Endodermal cell (in vitro differentiated cells): ENCODE results near the gene CD300LG. TPM values are rescaled to one million over a fixed set of nuclear protein-coding genes. Genes with fewer than 3 reads are reported as not detected.

Source experiments
- DNase-seq: peaks from one replicate; pipeline ENCODE4 v3.0.0-alpha.2; 2017
- H3K27ac ChIP-seq: 2 replicates; pipeline ENCODE4 v1.5.1; 2013; ENCODE audit warnings: mild to moderate bottlenecking, low read depth, low read length, moderate library complexity
- H3K27me3 ChIP-seq: 2 replicates; pipeline ENCODE4 v1.6.1; 2013; ENCODE audit warnings: mild to moderate bottlenecking, low read length, moderate library complexity; ENCODE audit not compliant: insufficient read depth, control insufficient read depth, poor library complexity, severe bottlenecking
- H3K36me3 ChIP-seq: 2 replicates; pipeline ENCODE4 v1.7.0; 2013; ENCODE audit warnings: mild to moderate bottlenecking, low read length, moderate library complexity; ENCODE audit not compliant: control insufficient read depth, insufficient read depth
- H3K4me1 ChIP-seq: one replicate; pipeline ENCODE4 v1.7.0; 2013; ENCODE audit warnings: low read length; ENCODE audit not compliant: control insufficient read depth, insufficient read depth
- H3K4me3 ChIP-seq: 2 replicates; pipeline ENCODE4 v1.5.1; 2013; ENCODE audit warnings: mild to moderate bottlenecking, low read length, moderate library complexity
- H3K9ac ChIP-seq: 2 replicates; pipeline ENCODE4 v1.6.1; 2013; ENCODE audit warnings: mild to moderate bottlenecking, low read length, moderate library complexity; ENCODE audit not compliant: poor library complexity, severe bottlenecking; ENCODE audit errors: extremely low read depth
- H3K9me3 ChIP-seq: 2 replicates; pipeline ENCODE4 v1.6.1; 2013; ENCODE audit warnings: mild to moderate bottlenecking, low read length, moderate library complexity; ENCODE audit not compliant: control insufficient read depth
- H3K27ac Mint-ChIP-seq: 2 replicates; pipeline ENCODE4 v1.8.0; 2020; ENCODE audit warnings: mixed read lengths
- H3K27me3 Mint-ChIP-seq: 2 replicates; pipeline ENCODE4 v1.8.0; 2021; ENCODE audit warnings: mild to moderate bottlenecking, mixed read lengths; ENCODE audit not compliant: insufficient read depth
- H3K36me3 Mint-ChIP-seq: 2 replicates; pipeline ENCODE4 v1.8.0; 2020; ENCODE audit warnings: low read depth, mixed read lengths
- H3K4me1 Mint-ChIP-seq: 2 replicates; pipeline ENCODE4 v1.8.0; 2020; ENCODE audit warnings: mixed read lengths
- H3K4me3 Mint-ChIP-seq: 2 replicates; pipeline ENCODE4 v1.8.0; 2020; ENCODE audit warnings: mild to moderate bottlenecking, moderate library complexity, mixed read lengths
- H3K9me3 Mint-ChIP-seq: 2 replicates; pipeline ENCODE4 v1.8.0; 2020; ENCODE audit warnings: mild to moderate bottlenecking, mixed read lengths
- WGBS, 2 experiments: methylation state at CpG; one replicate each; pipeline versions ENCODE4 v1.1.5 to v1.1.7; 2013; ENCODE audit warnings: missing lambda C conversion rate in 2 of 2, mixed read lengths in 1 of 2; ENCODE audit not compliant: insufficient coverage in 1 of 2, insufficient read length in 1 of 2; 5-methylcytosine and 5-hydroxymethylcytosine counted together
- total RNA-seq, 2 donors: library from RNA; stranded (reverse); fragmentation: NEBNext Ultra II Directional in 1 of 2; extraction: Animal tissue kit (Norgen Biotek cat#: 25700) in 1 of 2; gene quantifications; 2 replicates in 1 of 2; 3 replicates in 1 of 2; pipeline ENCODE4 v1.2.1, GENCODE V29; 2021
- TF ChIP-seq, protein P1 (sequence below): fragments of 200-600 bp; sonication (generic); conservative IDR thresholded peaks from 2 replicates; pipeline ENCODE4 v1.5.0; 2021; ENCODE audit warnings: antibody characterized with exemption, mild to moderate bottlenecking

Gene CD300LG
- total RNA-seq, 2 donors from 2014 or later, result not detected

GRCh38 chr17:43822570-43823190 lies 24.3 kb upstream of the CD300LG start:
- no peaks in the 10 kb centered on the region for H3K9me3 ChIP-seq
- H3K4me1 Mint-ChIP-seq, result no peaks in the 10 kb centered on the region

DNA sequence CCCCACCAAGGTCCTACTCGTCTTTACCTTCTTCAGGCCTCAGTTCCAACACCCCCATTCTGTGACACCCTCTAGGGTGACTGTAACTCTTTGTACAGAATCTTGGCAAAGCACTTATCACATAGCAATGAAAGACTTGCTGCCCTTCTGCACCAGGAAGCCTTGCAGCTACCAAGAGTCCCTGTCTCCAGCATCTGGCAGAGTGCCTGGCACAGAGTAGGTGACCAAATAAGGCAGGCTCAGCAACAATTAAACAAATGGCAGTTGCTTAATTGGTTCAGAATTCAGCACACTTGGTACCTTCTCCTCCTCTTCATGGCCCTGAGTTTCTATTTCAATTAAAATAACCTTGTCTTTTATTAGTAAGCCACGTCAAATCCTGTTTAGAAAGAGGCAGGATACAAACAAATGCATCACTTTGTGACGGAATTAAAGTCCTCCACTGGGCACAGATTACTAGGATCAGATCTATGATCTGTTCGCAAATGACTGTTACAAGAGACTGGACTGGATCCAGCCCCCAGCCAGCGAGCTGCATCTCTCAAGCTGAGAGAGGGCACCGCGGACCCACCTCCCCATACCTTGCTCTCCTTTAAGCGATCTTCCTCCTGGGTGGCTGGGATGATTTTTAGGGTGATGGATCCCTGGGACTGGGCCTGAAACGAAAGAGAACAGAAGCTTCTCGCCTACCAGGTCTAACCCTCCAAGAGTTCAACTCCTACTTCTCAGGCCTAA lies 23.5 kb upstream of the CD300LG start:
- no peaks in the 10 kb centered on the region for H3K36me3 ChIP-seq
- H3K4me1 Mint-ChIP-seq, result no peaks in the 10 kb centered on the region
- H3K4me1 ChIP-seq, result no peaks in the 10 kb centered on the region

More at GRCh38 chr17:43822570-43823190, 24.3 kb upstream of the CD300LG start:
- Mint-ChIP-seq H3K4me3 (no peak overlapping the region), H3K36me3 (peaks cover 4% of the 10 kb centered on the region), H3K27me3 (no peaks in the 10 kb centered on the region), H3K27ac (no peak overlapping the region), H3K9me3 (no peaks in the 10 kb centered on the region)
- TF ChIP-seq, protein P1, sequence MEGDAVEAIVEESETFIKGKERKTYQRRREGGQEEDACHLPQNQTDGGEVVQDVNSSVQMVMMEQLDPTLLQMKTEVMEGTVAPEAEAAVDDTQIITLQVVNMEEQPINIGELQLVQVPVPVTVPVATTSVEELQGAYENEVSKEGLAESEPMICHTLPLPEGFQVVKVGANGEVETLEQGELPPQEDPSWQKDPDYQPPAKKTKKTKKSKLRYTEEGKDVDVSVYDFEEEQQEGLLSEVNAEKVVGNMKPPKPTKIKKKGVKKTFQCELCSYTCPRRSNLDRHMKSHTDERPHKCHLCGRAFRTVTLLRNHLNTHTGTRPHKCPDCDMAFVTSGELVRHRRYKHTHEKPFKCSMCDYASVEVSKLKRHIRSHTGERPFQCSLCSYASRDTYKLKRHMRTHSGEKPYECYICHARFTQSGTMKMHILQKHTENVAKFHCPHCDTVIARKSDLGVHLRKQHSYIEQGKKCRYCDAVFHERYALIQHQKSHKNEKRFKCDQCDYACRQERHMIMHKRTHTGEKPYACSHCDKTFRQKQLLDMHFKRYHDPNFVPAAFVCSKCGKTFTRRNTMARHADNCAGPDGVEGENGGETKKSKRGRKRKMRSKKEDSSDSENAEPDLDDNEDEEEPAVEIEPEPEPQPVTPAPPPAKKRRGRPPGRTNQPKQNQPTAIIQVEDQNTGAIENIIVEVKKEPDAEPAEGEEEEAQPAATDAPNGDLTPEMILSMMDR, result no peak
- no peak overlapping the region for H3K9ac ChIP-seq
- WGBS, 2 experiments, result 80 to 84% methylated on average over 1 to 5 of the region's 5 CpGs
- no peaks in the 10 kb centered on the region for H3K4me1 ChIP-seq
- H3K4me3 ChIP-seq, result no peak overlapping the region
- no peak overlapping the region for H3K27ac ChIP-seq
- H3K36me3 ChIP-seq, result no peaks in the 10 kb centered on the region
- no peak for DNase-seq
- no peaks in the 10 kb centered on the region for H3K27me3 ChIP-seq

DNA sequence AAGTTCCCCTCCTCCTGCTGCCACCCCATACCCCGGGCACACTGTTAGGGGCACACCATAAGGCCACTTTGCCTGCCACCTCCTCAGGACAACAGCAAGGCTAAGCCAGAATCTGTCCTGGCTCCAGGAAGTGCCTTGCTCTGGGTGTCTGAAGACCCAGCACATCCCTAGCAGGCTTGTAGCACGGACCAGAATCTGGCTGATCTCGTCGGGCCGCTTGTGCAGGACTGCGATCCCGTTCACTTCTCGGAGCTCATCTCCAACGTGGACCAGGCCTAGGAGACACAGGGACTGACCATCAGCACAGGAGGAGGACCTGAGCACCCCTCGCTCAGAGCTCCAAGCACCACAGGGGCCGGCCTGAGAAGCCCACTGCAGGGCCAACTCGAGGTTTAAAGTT lies 21.4 kb upstream of the CD300LG start:
- no peak overlapping the region for H3K9ac ChIP-seq
- no peaks in the 10 kb centered on the region for H3K27me3 Mint-ChIP-seq
- H3K9me3 Mint-ChIP-seq, result no peaks in the 10 kb centered on the region
- no peaks in the 10 kb centered on the region for H3K36me3 ChIP-seq
- peaks cover 1% of the 10 kb centered on the region for H3K4me1 Mint-ChIP-seq
- H3K4me3 Mint-ChIP-seq, result no peak overlapping the region
- H3K4me3 ChIP-seq, result no peak overlapping the region
- WGBS, 2 experiments, result 91 to 92% methylated on average over 2 to 12 of the region's 12 CpGs
- TF ChIP-seq, protein P1, result no peak
- no peak overlapping the region for H3K27ac ChIP-seq
- no peaks in the 10 kb centered on the region for H3K9me3 ChIP-seq
- peaks cover 2% of the 10 kb centered on the region for H3K36me3 Mint-ChIP-seq
- H3K27ac Mint-ChIP-seq, result no peak overlapping the region
- H3K4me1 ChIP-seq, result no peaks in the 10 kb centered on the region
- DNase-seq, result no peak
- no peaks in the 10 kb centered on the region for H3K27me3 ChIP-seq

More for the DNA sequence above, 23.5 kb upstream of the CD300LG start:
- H3K4me3 ChIP-seq, result no peak overlapping the region
- H3K9ac ChIP-seq, result no peak overlapping the region
- Mint-ChIP-seq H3K9me3 (no peaks in the 10 kb centered on the region), H3K27ac (no peak overlapping the region), H3K36me3 (peaks cover 4% of the 10 kb centered on the region), H3K4me3 (no peak overlapping the region), H3K27me3 (no peaks in the 10 kb centered on the region)
- DNase-seq, result no peak
- H3K27ac ChIP-seq, result no peak overlapping the region
- H3K27me3 ChIP-seq, result no peaks in the 10 kb centered on the region
- TF ChIP-seq, protein P1, result no peak
- 91 to 94% methylated on average over 6 to 10 of the region's 10 CpGs for WGBS, 2 experiments
- H3K9me3 ChIP-seq, result no peaks in the 10 kb centered on the region
